ENCODE measurements around the gene RTEL1.
"Not testable (repeated sequence)": the region's sequence is repeated elsewhere in the genome, so short reads cannot be mapped to it uniquely, and the experiment has no call there.

The RTEL1 gene

DNA sequence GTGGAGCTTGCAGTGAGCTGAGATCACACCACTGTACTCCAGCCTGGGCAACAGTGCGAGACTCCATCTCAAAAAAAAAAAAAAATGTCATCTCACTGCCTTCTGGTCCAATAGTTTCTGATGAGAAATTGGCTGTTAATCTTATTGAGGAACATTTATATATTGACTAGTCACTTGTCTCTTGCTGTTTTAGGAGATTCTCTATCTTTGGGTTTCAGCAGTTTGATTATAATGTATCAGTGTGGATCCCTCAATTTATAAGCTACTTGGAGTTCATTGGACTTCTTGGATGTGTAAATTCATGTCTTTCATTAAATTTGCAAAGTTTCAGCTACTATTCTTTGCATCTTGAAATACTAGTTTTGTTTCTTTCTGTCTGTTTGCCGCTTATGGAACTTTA is 60.9 kb downstream of the RTEL1 start:
- DNase-seq (ENCODE audit: low read depth in 3 of 3) = no peak

DNA sequence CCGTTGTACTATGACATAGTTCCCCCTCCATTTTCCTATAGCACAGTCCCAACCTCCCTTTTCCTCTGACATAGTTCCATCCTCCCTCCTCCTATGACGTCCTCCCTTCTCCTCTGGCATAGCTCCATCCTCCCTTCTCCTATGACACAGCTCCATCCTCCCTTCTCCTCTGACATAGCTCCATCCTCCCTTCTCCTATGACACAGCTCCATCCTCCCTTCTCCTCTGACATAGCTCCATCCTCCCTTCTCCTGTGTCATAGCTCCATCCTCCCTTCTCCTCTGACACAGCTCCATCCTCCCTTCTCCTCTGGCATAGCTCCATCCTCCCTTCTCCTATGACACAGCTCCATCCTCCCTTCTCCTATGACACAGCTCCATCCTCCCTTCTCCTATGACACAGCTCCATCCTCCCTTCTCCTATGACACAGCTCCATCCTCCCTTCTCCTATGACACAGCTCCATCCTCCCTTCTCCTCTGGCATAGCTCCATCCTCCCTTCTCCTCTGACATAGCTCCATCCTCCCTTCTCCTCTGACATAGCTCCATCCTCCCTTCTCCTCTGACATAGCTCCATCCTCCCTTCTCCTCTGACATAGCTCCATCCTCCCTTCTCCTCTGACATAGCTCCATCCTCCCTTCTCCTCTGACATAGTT is 65.0 kb downstream of the RTEL1 start:
- not testable (repeated sequence) for DNase-seq (ENCODE audit: low read depth in 3 of 3)

DNA sequence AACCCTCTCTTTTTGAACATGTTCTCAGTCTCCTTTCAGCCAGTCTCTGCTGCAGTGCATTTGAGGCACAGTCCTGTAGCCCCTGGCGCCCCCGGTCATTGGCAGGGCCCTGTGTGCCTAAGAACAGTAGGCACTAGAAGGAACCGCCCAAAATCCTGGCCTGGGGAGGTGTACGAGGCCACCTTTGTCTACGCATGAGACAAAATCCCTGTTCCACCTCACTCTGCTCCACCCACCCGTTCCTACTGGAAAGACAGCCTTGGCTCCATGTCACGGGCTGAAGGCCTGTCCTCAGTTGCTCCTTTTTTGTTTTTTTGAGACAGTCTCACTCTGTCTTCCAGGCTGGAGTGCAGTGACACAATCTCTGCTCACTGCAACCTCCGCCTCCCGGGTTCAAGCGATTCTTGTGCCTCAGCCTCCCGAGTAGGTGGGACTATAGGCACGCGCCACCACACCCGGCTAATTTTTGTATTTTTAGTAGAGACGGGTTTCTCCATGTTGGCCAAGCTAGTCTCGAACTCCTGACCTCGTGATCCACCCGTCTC is 72.1 kb downstream of the RTEL1 start:
- DNase-seq (ENCODE audit: low read depth in 3 of 3) = not testable (repeated sequence)

DNA sequence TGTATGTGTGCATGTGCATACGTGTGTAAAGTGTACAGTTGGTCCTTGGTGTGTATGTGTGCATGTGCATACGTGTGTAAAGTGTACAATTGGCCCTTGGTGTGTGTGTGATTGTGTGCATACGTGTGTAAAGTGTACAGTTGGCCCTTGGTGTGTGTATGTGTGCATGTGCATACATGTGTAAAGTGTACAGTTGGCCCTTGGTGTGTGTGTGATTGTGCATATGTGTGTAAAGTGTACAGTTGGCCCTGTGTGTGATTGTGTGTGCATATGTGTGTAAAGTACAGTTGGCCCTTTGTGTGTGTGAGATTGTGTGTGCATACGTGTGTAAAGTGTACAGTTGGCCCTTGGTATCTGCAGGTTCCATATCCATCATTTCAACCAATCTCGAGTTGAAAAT is 73.3 kb downstream of the RTEL1 start:
- no peak for DNase-seq (ENCODE audit: low read depth in 3 of 3)

DNA sequence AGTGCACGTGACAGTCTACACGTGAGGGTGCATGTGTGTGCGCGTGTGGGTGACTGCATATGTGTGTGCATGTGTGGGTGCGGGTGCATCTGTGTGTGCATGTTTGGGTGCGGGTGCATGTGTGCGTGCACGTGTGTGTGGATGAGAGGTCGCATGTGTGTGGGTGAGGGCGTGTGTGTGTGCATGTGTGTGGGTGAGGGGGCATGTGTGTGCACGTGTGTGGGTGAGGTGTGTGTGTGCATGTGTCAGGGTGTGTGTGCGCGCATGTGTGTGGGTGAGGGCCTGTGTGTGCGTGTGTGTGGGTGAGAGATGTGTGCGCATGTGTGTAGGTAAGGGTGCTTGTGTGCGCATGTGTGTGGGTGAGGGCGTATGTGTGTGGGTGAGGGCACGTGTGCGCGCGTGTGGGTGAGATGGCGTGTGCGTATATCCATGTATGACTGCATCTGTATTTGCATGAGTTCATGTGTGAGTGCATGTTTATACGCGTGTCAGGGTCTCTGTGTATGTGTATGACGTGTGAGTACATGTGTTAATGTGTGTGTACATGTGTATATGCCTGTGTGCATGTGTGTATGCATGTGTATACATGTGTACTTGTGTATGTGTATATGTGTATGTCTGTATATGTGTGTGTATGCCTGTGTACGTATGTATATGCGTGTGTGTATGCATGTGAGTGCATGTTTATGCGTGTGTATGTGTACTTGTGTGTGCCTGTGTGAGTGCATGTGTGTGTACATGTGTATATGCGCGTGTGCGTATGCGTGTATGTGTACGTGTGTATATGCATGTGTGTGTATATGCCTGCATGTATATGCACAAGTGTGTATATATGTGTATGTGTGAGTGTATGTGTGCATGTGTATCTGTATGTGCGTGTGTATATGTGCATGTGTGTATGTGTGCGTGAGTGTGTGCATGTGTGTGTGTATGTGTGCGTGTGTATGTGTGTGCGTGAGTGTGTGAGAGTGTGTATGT is 74.3 kb downstream of the RTEL1 start:
- DNase-seq (ENCODE audit: low read depth in 3 of 3) = no peak

DNA sequence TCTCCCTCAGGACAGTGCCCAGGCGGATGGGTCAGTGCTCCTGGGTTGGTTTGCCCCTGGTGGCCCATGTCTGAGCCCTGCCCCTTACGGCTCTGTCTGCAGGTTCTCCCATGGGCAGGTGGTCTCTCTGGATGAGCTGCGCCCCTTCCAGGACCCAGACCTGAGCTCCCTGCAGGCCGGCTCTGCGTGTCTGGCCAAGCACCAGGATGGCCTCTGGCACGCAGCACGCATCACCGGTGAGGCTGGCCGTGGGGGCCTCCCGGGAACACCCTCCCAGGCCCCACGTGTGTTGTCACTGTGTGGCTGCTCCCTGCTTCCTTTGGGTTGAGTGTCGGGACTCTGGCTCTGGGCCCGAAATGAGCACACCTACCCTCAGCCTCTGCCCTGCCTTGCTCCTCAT is 75.0 kb downstream of the RTEL1 start:
- DNase-seq (ENCODE audit: low read depth in 3 of 3) = no peak

DNA sequence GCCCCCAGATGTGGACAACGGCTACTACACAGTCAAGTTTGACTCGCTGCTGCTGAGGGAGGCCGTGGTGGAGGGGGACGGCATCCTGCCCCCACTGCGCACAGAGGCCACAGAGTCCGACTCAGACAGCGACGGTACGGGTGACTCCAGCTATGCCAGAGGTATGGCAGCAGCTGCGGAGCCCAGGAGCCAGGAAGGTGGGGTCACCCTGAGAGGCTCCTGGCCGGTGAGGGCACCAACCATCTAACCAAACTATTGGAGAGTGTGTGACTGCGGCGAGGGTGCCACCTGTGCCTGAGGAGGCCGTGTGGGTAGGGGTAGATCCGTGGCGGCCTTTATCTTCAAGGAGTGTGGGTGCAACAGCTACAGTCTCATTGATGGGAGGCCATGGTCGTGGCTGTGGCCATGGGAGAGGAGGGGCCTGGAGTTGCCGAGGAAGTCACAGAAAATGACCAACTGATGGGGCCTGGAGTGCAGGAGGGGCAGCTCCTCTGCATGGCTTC is 75.5 kb downstream of the RTEL1 start:
- DNase-seq (ENCODE audit: low read depth in 3 of 3) = no peak

DNA sequence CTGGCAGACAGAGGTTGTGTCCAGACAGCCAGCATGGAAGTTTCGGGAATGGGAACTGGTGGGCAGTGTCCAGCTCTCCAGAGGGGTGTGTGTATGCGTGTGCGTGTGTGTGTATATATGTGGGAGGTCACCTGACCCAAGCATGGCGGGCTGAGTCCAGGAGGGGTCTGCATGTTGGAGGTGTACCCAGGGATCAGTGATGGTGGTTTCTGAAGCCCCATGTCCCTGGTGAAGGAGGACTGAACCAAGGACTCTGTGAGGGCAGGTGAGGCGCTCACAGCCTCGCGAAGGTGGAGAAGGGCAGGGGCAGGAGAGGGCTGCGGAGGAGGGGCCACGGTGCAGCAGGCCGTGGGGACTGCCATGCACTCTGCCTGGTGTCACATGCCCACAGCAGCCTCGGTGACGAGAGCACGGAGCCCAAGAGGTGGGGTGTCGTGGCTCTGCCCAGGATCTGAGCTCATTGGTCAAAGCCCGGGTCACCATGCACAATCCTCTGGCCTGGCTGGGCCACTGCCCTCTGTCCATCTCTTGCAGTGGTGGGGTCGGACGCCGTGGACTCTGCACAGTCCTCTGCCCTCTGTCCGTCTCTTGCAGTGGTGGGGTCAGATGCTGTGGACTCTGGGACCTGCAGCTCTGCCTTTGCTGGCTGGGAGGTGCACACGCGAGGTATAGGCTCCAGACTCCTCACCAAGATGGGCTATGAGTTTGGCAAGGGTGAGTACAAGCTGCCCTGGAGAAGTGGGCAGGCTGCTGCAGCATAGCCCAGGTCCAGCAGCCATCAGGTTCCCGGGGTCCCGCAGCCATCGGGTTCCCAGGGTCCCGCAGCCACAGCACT is 76.2 kb downstream of the RTEL1 start:
- DNase-seq (ENCODE audit: low read depth in 3 of 3) = no peak

DNA sequence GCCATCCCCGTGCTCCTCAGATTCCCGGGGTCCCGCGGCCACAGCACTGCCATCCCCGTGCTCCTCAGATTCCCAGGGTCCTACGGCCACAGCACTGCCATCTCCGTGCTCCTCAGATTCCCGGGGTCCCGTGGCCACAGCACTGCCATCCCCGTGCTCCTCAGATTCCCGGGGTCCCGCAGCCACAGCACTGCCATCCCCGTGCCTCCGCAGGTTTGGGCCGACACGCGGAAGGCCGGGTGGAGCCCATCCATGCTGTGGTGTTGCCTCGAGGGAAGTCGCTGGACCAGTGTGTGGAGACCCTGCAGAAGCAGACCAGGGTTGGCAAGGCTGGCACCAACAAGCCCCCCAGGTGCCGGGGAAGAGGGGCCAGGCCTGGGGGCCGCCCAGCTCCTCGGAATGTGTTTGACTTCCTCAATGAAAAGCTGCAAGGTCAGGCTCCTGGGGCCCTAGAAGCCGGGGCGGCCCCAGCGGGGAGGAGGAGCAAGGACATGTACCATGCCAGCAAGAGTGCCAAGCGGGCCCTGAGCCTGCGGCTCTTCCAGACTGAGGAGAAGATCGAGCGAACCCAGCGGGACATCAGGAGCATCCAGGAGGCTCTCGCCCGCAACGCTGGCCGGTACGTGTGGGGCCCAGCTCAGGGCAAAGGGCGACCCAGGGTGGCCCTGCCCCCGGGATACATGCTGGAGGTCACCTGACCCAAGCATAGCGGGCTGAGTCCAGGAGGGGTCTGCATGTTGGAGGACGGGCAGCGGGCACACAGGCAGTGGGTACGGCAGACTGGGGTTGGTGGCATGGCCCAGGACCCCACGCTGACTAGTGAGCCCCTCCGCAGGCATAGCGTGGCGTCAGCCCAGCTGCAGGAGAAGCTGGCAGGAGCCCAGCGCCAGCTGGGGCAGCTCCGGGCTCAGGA is 77.1 kb downstream of the RTEL1 start:
- no peak for DNase-seq (ENCODE audit: low read depth in 3 of 3)

DNA sequence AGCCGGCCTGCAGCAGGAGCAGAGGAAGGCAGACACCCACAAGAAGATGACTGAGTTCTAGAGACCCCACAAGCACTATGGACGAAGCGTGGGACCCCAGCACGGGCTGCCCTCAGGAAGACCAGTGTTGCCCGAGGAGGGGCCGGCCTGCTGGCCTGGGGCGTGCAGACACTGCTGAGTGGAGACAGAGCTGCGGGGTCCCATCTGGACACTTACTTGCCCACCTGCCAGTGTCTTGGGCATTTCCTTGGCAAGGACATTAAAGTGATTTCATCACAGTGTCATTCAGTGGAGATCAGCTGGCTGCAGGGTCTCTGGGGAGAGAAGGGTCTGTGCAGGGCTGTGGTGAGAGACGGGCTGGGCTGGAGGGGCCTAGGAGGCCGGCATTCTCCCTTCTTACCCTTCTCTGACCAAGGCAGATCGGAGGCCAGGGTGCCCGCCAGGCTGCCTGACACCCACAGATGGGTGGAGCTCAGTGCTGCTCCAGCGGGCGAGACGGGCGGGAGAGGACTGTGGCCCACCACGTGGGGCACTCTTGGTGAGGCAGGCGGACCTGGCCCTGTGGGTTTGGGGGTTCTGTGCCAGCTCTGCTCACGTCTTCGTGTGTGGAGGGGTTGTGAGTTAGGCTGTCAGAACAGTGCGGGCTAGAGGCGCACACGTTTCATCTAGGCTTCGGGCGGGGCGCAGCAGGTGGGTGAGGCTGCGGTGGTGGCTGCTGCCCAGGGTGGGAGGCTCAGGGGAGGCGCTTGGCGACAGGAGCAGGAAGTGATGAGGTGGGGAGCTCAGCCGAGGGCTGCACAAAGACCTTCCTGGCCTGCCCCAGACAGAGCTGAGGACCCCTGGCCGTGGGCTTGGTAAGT is 78.0 kb downstream of the RTEL1 start, which contains the start of gene LIME1:
Gene LIME1, plus strand, starts transcription at position 806 of the 860 bp plus-strand sequence. CDS start 886 bp downstream, outside the sequence.
- no peak for DNase-seq (ENCODE audit: low read depth in 3 of 3)

DNA sequence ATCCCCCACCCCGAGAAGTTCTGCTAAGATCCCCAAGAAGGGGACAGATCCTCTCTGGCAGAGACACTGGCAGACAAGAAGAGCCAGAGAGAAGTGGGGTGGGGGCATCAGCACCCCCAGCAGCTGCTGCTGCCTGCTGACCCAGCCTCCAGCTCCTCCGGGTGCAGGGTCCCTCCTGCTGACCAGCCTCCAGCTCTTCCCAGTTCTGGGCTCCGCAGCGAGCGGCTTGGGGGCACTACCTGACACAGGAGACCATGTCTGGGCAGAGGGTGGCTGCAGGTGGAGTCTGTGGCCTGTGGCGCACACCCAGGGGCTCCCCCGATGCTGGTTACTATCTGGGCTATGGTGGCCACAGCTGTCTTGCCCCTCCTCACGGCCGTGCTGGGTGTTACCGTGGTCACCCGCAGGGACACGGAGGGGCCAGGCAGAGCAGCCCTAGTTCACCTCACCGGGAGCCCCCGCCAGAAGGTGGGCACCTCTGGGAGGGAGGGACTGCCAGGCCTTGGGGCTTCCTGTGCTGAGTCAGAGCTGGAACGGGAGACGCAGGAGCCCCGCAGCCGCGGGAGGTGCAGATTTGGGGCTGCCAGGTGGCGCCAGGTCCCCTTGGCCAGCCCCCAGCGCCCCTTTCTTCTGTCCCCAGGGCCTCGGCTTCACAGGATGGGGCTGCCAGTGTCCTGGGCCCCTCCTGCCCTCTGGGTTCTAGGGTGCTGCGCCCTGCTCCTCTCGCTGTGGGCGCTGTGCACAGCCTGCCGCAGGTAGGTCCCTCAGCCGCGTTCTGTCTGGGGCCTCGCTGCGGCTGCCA is 79.0 kb downstream of the RTEL1 start:
- no peak for DNase-seq (ENCODE audit: low read depth in 3 of 3)

DNA sequence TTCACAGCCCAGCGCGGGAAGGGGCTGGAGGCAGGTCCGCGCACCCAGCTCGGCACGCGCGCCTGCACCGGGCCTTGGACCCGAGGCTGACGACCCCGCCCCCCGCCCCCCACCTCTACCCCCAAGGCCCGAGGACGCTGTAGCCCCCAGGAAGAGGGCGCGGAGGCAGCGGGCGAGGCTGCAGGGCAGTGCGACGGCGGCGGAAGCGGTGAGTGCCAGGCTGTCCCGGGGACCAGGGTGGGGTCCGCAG is 79.5 kb downstream of the RTEL1 start:
- no peak for DNase-seq (ENCODE audit: low read depth in 3 of 3)

DNA sequence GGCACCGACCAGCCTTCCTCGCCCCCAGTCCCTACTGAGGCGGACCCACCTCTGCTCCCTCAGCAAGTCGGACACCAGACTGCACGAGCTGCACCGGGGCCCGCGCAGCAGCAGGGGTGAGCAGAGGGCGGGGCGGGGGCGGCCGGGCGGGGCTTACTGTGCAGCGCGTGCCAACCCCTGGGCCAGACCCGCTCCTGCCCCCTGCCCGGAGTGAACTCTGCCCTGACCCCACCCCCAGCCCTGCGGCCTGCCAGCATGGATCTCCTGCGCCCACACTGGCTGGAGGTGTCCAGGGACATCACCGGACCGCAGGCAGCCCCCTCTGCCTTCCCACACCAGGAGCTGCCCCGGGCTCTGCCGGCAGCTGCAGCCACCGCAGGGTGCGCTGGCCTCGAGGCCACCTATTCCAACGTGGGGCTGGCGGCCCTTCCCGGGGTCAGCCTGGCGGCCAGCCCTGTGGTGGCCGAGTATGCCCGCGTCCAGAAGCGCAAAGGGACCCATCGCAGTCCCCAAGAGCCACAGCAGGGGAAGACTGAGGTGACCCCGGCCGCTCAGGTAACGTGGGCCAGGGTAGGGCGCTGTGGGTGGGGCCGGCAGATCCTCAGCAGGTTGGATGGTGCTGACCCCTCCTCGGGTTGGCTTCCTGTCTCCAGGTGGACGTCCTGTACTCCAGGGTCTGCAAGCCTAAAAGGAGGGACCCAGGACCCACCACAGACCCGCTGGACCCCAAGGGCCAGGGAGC is 80.0 kb downstream of the RTEL1 start:
- no peak for DNase-seq (ENCODE audit: low read depth in 3 of 3)

DNA sequence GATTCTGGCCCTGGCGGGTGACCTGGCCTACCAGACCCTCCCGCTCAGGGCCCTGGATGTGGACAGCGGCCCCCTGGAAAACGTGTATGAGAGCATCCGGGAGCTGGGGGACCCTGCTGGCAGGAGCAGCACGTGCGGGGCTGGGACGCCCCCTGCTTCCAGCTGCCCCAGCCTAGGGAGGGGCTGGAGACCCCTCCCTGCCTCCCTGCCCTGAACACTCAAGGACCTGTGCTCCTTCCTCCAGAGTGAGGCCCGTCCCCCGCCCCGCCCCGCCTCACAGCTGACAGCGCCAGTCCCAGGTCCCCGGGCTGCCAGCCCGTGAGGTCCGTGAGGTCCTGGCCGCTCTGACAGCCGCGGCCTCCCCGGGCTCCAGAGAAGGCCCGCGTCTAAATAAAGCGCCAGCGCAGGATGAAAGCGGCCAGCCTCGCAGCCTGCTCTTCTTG is 80.6 kb downstream of the RTEL1 start:
- DNase-seq (ENCODE audit: low read depth in 3 of 3) = no peak

DNA sequence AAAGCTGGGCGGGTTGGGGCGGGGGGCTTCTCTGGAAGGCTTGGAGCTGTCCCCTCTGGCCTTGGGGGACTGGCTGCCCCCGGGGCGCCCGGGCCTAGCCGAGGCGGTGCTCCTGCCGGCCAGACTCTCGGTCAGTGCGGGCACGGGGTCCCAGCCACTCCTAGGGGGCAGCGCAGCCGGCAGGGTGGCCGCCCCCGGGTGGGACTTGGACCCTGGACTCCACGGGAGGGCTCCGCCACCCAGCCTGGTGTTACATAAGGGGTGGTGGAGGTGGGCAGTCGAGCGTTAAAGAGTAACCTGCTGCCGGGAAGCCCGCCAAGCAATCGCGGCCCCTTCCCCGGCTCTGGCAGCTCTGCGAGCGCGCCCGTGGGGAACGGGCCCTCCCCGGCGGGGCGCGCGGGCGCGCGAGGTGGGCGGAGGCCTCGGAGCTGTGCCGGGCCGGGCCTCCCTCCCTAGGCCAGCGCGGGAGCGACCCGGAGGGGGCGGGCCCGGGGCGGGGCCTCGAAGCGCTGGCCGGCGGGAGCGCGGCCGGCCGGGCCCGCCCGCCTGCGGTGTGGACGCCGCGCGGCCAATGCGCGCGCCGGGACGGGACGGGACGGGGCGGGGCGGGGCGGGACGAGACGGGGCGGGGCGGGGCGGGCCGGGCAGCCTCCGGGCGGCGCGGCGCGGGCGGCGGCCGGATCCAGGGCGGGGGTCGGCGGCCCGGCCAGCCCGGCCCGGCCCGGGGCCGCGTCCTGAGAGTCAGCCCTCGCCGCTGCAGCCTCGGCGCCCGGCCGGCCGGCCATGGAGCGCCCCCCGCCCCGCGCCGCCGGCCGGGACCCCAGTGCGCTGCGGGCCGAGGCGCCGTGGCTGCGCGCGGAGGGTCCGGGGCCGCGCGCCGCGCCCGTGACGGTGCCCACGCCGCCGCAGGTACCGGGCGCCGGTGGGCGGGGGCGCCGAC is 81.3 kb downstream of the RTEL1 start, which contains the start of gene SLC2A4RG:
Gene SLC2A4RG, plus strand, starts transcription at position 647 of the 940 bp plus-strand sequence. Its CDS starts 137 bp downstream, at position 784.
- DNase-seq (ENCODE audit: low read depth in 3 of 3) = no peak

DNA sequence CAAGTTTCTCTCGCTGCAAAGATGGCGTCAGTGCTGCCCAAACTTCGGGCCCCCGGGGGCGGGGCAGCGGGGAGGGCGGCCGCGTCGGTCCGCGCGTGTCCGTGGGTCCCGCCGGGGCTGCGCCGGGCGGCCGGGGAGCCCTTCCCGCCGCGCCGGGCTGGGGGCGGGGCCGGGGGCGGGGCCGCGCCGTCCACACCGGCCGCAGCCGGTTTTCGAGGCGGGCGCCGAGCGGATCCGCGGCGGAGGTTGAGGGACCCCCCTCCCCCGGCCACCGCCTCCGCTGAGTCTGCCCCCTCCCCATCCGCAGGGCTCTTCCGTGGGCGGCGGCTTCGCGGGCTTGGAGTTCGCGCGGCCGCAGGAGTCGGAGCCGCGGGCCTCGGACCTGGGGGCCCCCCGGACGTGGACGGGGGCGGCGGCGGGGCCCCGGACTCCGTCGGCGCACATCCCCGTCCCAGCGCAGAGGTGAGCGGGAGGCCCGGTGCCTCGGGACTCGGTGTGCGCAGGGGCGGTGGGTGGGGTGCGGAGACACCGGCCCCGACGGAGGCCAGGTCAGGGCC is 82.0 kb downstream of the RTEL1 start:
- DNase-seq (ENCODE audit: low read depth in 3 of 3) = no peak

All from stimulated activated CD4-positive, alpha-beta T cell treated with anti-CD3 and anti-CD28 coated beads, TNF-alpha, amount 100 ng/mL, for 48 hours (primary cell).